ENCODE data around the gene C1QTNF12.

The C1QTNF12 gene

GRCh38 chr1:1213345-1214265 is 32.9 kb downstream of the C1QTNF12 start, which contains the start of gene TNFRSF4:
Gene TNFRSF4 (minus strand): TSS chr1:1214153. CDS start chr1:1214127, 26 bp downstream.
- no peak for DNase-seq (ENCODE audit: low read depth)

- no peak for DNase-seq (ENCODE audit: low read depth)
Observed at GRCh38 chr1:1212780-1213344, 33.7 kb downstream of the C1QTNF12 start.

- no peak for DNase-seq (ENCODE audit: low read depth)
Observed at GRCh38 chr1:1211541-1212441, 34.7 kb downstream of the C1QTNF12 start.

GRCh38 chr1:1210726-1211540 is 35.6 kb downstream of the C1QTNF12 start:
- no peak for DNase-seq (ENCODE audit: low read depth)

- DNase-seq (ENCODE audit: low read depth) = no peak
Observed at GRCh38 chr1:1208713-1209433, 37.6 kb downstream of the C1QTNF12 start.

GRCh38 chr1:1207571-1207892 is 39.0 kb downstream of the C1QTNF12 start:
- DNase-seq (ENCODE audit: low read depth) = no peak

- no peak for DNase-seq (ENCODE audit: low read depth)
Observed at GRCh38 chr1:1206966-1207531, 39.5 kb downstream of the C1QTNF12 start.

GRCh38 chr1:1206376-1206965 is 40.1 kb downstream of the C1QTNF12 start, which contains the start of gene TNFRSF18:
Gene TNFRSF18 (minus strand): TSS chr1:1206592. CDS start chr1:1206571, 21 bp downstream.
- no peak for DNase-seq (ENCODE audit: low read depth)

- no peak for DNase-seq (ENCODE audit: low read depth)
Observed at GRCh38 chr1:1205769-1206375, 40.6 kb downstream of the C1QTNF12 start.

- DNase-seq (ENCODE audit: low read depth) = no peak
Observed at GRCh38 chr1:1204998-1205768, 41.3 kb downstream of the C1QTNF12 start.

GRCh38 chr1:1204425-1204920 is 42.0 kb downstream of the C1QTNF12 start:
- DNase-seq (ENCODE audit: low read depth) = no peak

GRCh38 chr1:1203561-1204424 is 42.7 kb downstream of the C1QTNF12 start:
- no peak for DNase-seq (ENCODE audit: low read depth)

- no peak for DNase-seq (ENCODE audit: low read depth)
Observed at GRCh38 chr1:1202831-1203560, 43.5 kb downstream of the C1QTNF12 start.

GRCh38 chr1:1200876-1201810 is 45.4 kb downstream of the C1QTNF12 start:
- DNase-seq (ENCODE audit: low read depth) = no peak

GRCh38 chr1:1199961-1200875 is 46.3 kb downstream of the C1QTNF12 start:
- DNase-seq (ENCODE audit: low read depth) = no peak
